ENCODE data around the gene TNN. TPM values are rescaled to one million over a fixed set of nuclear protein-coding genes. Genes with fewer than 3 reads are reported as not detected.

TNN gene
- total and polyA plus RNA-seq, 10 of the 15 experiments (the other 5 are each of a cell fraction or from before 2014, with no cell fraction given) = 0.05 to 0.17 (median 0.11) TPM

DNA sequence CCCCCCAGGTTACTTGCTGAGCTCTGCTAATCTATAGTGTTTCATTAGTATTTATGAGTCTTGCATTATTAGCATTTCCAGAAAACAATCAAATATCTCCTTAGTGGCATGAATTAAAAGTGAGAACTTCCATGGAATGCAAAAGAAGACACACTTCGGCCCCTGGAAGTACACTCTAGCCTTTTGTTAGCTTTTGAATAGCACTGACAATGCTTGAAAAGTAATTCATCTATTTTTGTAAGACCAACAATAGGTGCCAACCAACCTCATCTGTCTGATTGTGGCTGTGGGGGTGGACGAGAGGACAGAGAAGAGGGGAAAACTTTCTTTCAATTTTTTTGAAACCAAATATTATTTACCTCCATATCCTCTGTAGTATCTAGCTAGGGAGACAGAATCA is 97.1 kb downstream of the TNN start:
- Histone ChIP-seq H3K4me3 (no peak overlapping the region), H3K9ac (ENCODE audit: control insufficient read depth, insufficient read depth, low read length) (no peak overlapping the region), H3K4me1 (ENCODE audit: control insufficient read depth, insufficient read depth, low read length) (no peaks in the 10 kb centered on the region), H3K9me3 (replicated peaks; ENCODE audit: control insufficient read depth, insufficient read depth, low read length) (no peaks in the 10 kb centered on the region), H3K4me2 (ENCODE audit: control insufficient read depth, insufficient read depth) (no peak overlapping the region), H3K27ac (ENCODE audit: control insufficient read depth, insufficient read depth) (no peak overlapping the region), H3K79me2 (ENCODE audit: control insufficient read depth, insufficient read depth, low read length) (no peaks in the 10 kb centered on the region), H3K27me3 (replicated peaks in 1 of 2; ENCODE audit: control insufficient read depth in 2 of 2, insufficient read depth in 2 of 2, low read length in 1 of 2) (no peaks in the 10 kb centered on the region), H2AFZ (ENCODE audit: control insufficient read depth, low read depth, low read length) (no peak overlapping the region), H4K20me1 (ENCODE audit: control insufficient read depth, insufficient read depth) (no peaks in the 10 kb centered on the region), H3K36me3 (ENCODE audit: control insufficient read depth in 2 of 2, insufficient read depth in 2 of 2, low read length in 1 of 2) (peaks cover 14 to 40% of the 10 kb centered on the region in 2 experiments)
- ChIA-PET SMC1A (ENCODE audit: uncharacterized antibody, unreplicated experiment) (interaction anchor here (1.1 to 3.5 kb wide), 5 partner anchors 9 to 154 kb away, joined by 3 to 15 read pairs (median 6); no protein-coding TSS in a partner anchor), CTCF (interaction anchor here (0.9 to 12.8 kb wide), 5 partner anchors 8 to 151 kb away, joined by 4 to 477 read pairs (median 17); no protein-coding TSS in a partner anchor), RAD21 (ENCODE audit: unreplicated experiment) (interaction anchor here (0.7 to 1.7 kb wide), 4 partner anchors 10 to 154 kb away, joined by 3 to 5 read pairs (median 3); no protein-coding TSS in a partner anchor), POLR2A (interaction anchor here (0.6 kb wide), 1 partner anchor 147 kb away, joined by 3 read pairs; no protein-coding TSS in a partner anchor)
- intact Hi-C loops (cut with micrococcal nuclease; ENCODE audit: unreplicated experiment) = no loop called here
- in situ Hi-C loops (cut with MboI) = no loop called here
- DNase-seq (ENCODE audit: low read depth, low spot score) (no peak), ATAC-seq (no peak), FAIRE-seq (no peak)
- TF ChIP-seq BRCA1 (IDR thresholded peaks at IDR 0.05; ENCODE audit: low read depth, low read length) = no peak
- no peak for TF ChIP-seq MTA2 (IDR thresholded peaks at IDR 0.05; ENCODE audit: low read depth)
- TF ChIP-seq TAF1 (IDR thresholded peaks at IDR 0.05; ENCODE audit: borderline replicate concordance, low read depth, low read length) = no peak
- no peak for TF ChIP-seq SIN3A (IDR thresholded peaks at IDR 0.05; ENCODE audit: low read depth, low read length)
- no peak for TF ChIP-seq PAX8 (IDR thresholded peaks at IDR 0.05)
- no peak for TF ChIP-seq ZNF217 (IDR thresholded peaks at IDR 0.05)
- no peak for TF ChIP-seq EED (IDR thresholded peaks at IDR 0.05; ENCODE audit: low read depth)
- TF ChIP-seq SP1 (IDR thresholded peaks at IDR 0.05; ENCODE audit: low read depth, low read length) = no peak
- no peak for TF ChIP-seq TBL1XR1 (IDR thresholded peaks at IDR 0.05; ENCODE audit: low read depth, low read length)
- TF ChIP-seq, protein P1, sequence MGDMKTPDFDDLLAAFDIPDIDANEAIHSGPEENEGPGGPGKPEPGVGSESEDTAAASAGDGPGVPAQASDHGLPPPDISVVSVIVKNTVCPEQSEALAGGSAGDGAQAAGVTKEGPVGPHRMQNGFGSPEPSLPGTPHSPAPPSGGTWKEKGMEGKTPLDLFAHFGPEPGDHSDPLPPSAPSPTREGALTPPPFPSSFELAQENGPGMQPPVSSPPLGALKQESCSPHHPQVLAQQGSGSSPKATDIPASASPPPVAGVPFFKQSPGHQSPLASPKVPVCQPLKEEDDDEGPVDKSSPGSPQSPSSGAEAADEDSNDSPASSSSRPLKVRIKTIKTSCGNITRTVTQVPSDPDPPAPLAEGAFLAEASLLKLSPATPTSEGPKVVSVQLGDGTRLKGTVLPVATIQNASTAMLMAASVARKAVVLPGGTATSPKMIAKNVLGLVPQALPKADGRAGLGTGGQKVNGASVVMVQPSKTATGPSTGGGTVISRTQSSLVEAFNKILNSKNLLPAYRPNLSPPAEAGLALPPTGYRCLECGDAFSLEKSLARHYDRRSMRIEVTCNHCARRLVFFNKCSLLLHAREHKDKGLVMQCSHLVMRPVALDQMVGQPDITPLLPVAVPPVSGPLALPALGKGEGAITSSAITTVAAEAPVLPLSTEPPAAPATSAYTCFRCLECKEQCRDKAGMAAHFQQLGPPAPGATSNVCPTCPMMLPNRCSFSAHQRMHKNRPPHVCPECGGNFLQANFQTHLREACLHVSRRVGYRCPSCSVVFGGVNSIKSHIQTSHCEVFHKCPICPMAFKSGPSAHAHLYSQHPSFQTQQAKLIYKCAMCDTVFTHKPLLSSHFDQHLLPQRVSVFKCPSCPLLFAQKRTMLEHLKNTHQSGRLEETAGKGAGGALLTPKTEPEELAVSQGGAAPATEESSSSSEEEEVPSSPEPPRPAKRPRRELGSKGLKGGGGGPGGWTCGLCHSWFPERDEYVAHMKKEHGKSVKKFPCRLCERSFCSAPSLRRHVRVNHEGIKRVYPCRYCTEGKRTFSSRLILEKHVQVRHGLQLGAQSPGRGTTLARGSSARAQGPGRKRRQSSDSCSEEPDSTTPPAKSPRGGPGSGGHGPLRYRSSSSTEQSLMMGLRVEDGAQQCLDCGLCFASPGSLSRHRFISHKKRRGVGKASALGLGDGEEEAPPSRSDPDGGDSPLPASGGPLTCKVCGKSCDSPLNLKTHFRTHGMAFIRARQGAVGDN (IDR thresholded peaks at IDR 0.05) = no peak
- TF ChIP-seq, protein P2, sequence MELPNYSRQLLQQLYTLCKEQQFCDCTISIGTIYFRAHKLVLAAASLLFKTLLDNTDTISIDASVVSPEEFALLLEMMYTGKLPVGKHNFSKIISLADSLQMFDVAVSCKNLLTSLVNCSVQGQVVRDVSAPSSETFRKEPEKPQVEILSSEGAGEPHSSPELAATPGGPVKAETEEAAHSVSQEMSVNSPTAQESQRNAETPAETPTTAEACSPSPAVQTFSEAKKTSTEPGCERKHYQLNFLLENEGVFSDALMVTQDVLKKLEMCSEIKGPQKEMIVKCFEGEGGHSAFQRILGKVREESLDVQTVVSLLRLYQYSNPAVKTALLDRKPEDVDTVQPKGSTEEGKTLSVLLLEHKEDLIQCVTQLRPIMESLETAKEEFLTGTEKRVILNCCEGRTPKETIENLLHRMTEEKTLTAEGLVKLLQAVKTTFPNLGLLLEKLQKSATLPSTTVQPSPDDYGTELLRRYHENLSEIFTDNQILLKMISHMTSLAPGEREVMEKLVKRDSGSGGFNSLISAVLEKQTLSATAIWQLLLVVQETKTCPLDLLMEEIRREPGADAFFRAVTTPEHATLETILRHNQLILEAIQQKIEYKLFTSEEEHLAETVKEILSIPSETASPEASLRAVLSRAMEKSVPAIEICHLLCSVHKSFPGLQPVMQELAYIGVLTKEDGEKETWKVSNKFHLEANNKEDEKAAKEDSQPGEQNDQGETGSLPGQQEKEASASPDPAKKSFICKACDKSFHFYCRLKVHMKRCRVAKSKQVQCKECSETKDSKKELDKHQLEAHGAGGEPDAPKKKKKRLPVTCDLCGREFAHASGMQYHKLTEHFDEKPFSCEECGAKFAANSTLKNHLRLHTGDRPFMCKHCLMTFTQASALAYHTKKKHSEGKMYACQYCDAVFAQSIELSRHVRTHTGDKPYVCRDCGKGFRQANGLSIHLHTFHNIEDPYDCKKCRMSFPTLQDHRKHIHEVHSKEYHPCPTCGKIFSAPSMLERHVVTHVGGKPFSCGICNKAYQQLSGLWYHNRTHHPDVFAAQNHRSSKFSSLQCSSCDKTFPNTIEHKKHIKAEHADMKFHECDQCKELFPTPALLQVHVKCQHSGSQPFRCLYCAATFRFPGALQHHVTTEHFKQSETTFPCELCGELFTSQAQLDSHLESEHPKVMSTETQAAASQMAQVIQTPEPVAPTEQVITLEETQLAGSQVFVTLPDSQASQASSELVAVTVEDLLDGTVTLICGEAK (IDR thresholded peaks at IDR 0.05; ENCODE audit: borderline replicate concordance) = no peak
- no peak for TF ChIP-seq ZNF274 (IDR thresholded peaks at IDR 0.05; ENCODE audit: insufficient read depth, insufficient read length)
- TF ChIP-seq POU2F2 (IDR thresholded peaks at IDR 0.05; ENCODE audit: borderline replicate concordance, low read depth, low read length) = no peak
- no peak for TF ChIP-seq LARP7 (IDR thresholded peaks at IDR 0.05)
- no peak for TF ChIP-seq RCOR1 (conservative IDR thresholded peaks at IDR 0.05; ENCODE audit: low read depth, low read length)
- TF ChIP-seq NBN (IDR thresholded peaks at IDR 0.05) = no peak
- no peak for TF ChIP-seq ASH2L (IDR thresholded peaks at IDR 0.05; ENCODE audit: borderline replicate concordance, low read depth)
- TF ChIP-seq MXI1 (IDR thresholded peaks at IDR 0.05; ENCODE audit: low read depth, low read length) = no peak
- WGBS (ENCODE audit: insufficient coverage, insufficient replicate concordance, low lambda C conversion rate, missing lambda C conversion rate) = 69% methylated on average over 2 of the region's 2 CpGs
- no TSS peak for BruUV-seq (replicated peaks)

Data from GM12878 (cell line).